ENCODE results near the gene SLC19A1. TPM values are rescaled to one million over a fixed set of nuclear protein-coding genes. Genes with fewer than 3 reads are reported as not detected.

Gene SLC19A1
- total RNA-seq, 2 donors from 2014 or later, result 10.8 to 13.7 TPM

GRCh38 chr21:45541221-45542039 is 810 bp downstream of the SLC19A1 start:
- DNase-seq (peak; percentile 67 to 71 (median 67)), ATAC-seq (peak; percentile 85)
- Mint-ChIP-seq H3K27ac (no peak overlapping the region), H3K36me3 (ENCODE audit: low read depth) (no peaks in the 10 kb centered on the region), H3K4me1 (peaks cover 8% of the 10 kb centered on the region), H3K27me3 (no peaks in the 10 kb centered on the region), H3K4me3 (peak overlapping the region; percentile 71)
- no peaks in the 10 kb centered on the region for H3K9me3 ChIP-seq (ENCODE audit: control insufficient read depth, low read length, poor library complexity, severe bottlenecking)

GRCh38 chr21:45540601-45540970 is 1.7 kb downstream of the SLC19A1 start:
- DNase-seq, result peak in 1 of 3 donors; percentile 4
- Mint-ChIP-seq H3K27me3 (no peaks in the 10 kb centered on the region), H3K4me3 (peak overlapping the region; percentile 71), H3K36me3 (ENCODE audit: low read depth) (no peaks in the 10 kb centered on the region), H3K27ac (peak overlapping the region; percentile 27), H3K4me1 (peaks cover 8% of the 10 kb centered on the region)
- no peaks in the 10 kb centered on the region for H3K9me3 ChIP-seq (ENCODE audit: control insufficient read depth, low read length, poor library complexity, severe bottlenecking)
- no peak for ATAC-seq

- peaks cover 5% of the 10 kb centered on the region for H3K4me1 Mint-ChIP-seq
- no peaks in the 10 kb centered on the region for H3K36me3 Mint-ChIP-seq (ENCODE audit: low read depth)
- H3K27ac Mint-ChIP-seq, result peak overlapping the region; percentile 27
These were observed 2.2 kb downstream of the SLC19A1 start for GRCh38 chr21:45539796-45540600.

GRCh38 chr21:45539046-45539795 is 3.0 kb downstream of the SLC19A1 start:
- ATAC-seq (no peak), DNase-seq (peak in 2 of 3 donors; percentile 5 to 8)
- no peaks in the 10 kb centered on the region for H3K36me3 Mint-ChIP-seq (ENCODE audit: low read depth)
- no peak overlapping the region for H3K27ac Mint-ChIP-seq
- H3K4me3 Mint-ChIP-seq, result no peak overlapping the region
- no peaks in the 10 kb centered on the region for H3K9me3 ChIP-seq (ENCODE audit: control insufficient read depth, low read length, poor library complexity, severe bottlenecking)
- no peaks in the 10 kb centered on the region for H3K27me3 Mint-ChIP-seq
- peaks cover 7% of the 10 kb centered on the region for H3K4me1 Mint-ChIP-seq

More at GRCh38 chr21:45539796-45540600, 2.2 kb downstream of the SLC19A1 start:
- no peaks in the 10 kb centered on the region for H3K27me3 Mint-ChIP-seq
- ATAC-seq (no peak), DNase-seq (peak in 1 of 3 donors; percentile 5)
- H3K4me3 Mint-ChIP-seq, result no peak overlapping the region
- H3K9me3 ChIP-seq (ENCODE audit: control insufficient read depth, low read length, poor library complexity, severe bottlenecking), result no peaks in the 10 kb centered on the region

GRCh38 chr21:45538381-45539045 is 3.7 kb downstream of the SLC19A1 start:
- ATAC-seq, result no peak
- Mint-ChIP-seq H3K4me1 (peaks cover 7% of the 10 kb centered on the region), H3K27ac (no peak overlapping the region), H3K27me3 (no peaks in the 10 kb centered on the region), H3K36me3 (ENCODE audit: low read depth) (no peaks in the 10 kb centered on the region), H3K4me3 (no peak overlapping the region)
- DNase-seq, result peak in 1 of 3 donors; percentile 1
- no peaks in the 10 kb centered on the region for H3K9me3 ChIP-seq (ENCODE audit: control insufficient read depth, low read length, poor library complexity, severe bottlenecking)

GRCh38 chr21:45537746-45538291 is 4.4 kb downstream of the SLC19A1 start:
- DNase-seq, result peak in 1 of 3 donors; percentile 8
- Mint-ChIP-seq H3K36me3 (ENCODE audit: low read depth) (no peaks in the 10 kb centered on the region), H3K27me3 (no peaks in the 10 kb centered on the region), H3K4me1 (peaks cover 11% of the 10 kb centered on the region), H3K27ac (no peak overlapping the region), H3K4me3 (no peak overlapping the region)
- H3K9me3 ChIP-seq (ENCODE audit: control insufficient read depth, low read length, poor library complexity, severe bottlenecking), result no peaks in the 10 kb centered on the region
- no peak for ATAC-seq

GRCh38 chr21:45537111-45537745 is 5.0 kb downstream of the SLC19A1 start:
- DNase-seq, result peak in 1 of 3 donors; percentile 6
- H3K27me3 Mint-ChIP-seq, result no peaks in the 10 kb centered on the region
- peaks cover 17% of the 10 kb centered on the region for H3K4me1 Mint-ChIP-seq
- no peak for ATAC-seq
- no peaks in the 10 kb centered on the region for H3K9me3 ChIP-seq (ENCODE audit: control insufficient read depth, low read length, poor library complexity, severe bottlenecking)
- H3K27ac Mint-ChIP-seq, result no peak overlapping the region
- no peak overlapping the region for H3K4me3 Mint-ChIP-seq
- H3K36me3 Mint-ChIP-seq (ENCODE audit: low read depth), result no peaks in the 10 kb centered on the region

GRCh38 chr21:45536301-45537081 is 5.7 kb downstream of the SLC19A1 start:
- H3K27ac Mint-ChIP-seq, result no peak overlapping the region
- no peaks in the 10 kb centered on the region for H3K27me3 Mint-ChIP-seq
- no peaks in the 10 kb centered on the region for H3K9me3 ChIP-seq (ENCODE audit: control insufficient read depth, low read length, poor library complexity, severe bottlenecking)
- ATAC-seq (no peak), DNase-seq (no peak)
- no peak overlapping the region for H3K4me3 Mint-ChIP-seq
- no peaks in the 10 kb centered on the region for H3K36me3 Mint-ChIP-seq (ENCODE audit: low read depth)
- peaks cover 18% of the 10 kb centered on the region for H3K4me1 Mint-ChIP-seq

- Mint-ChIP-seq H3K27ac (no peak overlapping the region), H3K27me3 (no peaks in the 10 kb centered on the region), H3K4me3 (peak overlapping the region; percentile 45), H3K4me1 (peaks cover 15% of the 10 kb centered on the region), H3K36me3 (ENCODE audit: low read depth) (no peaks in the 10 kb centered on the region)
- ATAC-seq, result no peak
- H3K9me3 ChIP-seq (ENCODE audit: control insufficient read depth, low read length, poor library complexity, severe bottlenecking), result no peaks in the 10 kb centered on the region
- peak in 1 of 3 donors; percentile 8 for DNase-seq
These were observed 6.7 kb downstream of the SLC19A1 start for GRCh38 chr21:45535341-45536081.

GRCh38 chr21:45534636-45535331 is 7.5 kb downstream of the SLC19A1 start:
- peak in 1 of 3 donors; percentile 12 for DNase-seq

More at GRCh38 chr21:45534636-45535331, 7.5 kb downstream of the SLC19A1 start:
- ATAC-seq, result no peak
- H3K27ac Mint-ChIP-seq, result no peak overlapping the region
- H3K27me3 Mint-ChIP-seq, result no peaks in the 10 kb centered on the region
- H3K4me3 Mint-ChIP-seq, result no peak overlapping the region
- H3K9me3 ChIP-seq (ENCODE audit: control insufficient read depth, low read length, poor library complexity, severe bottlenecking), result no peaks in the 10 kb centered on the region
- H3K4me1 Mint-ChIP-seq, result peaks cover 13% of the 10 kb centered on the region
- no peaks in the 10 kb centered on the region for H3K36me3 Mint-ChIP-seq (ENCODE audit: low read depth)

Data from T-helper 17 cell (primary cell).